Activated T-helper 9 cell treated with anti-CD3 and anti-CD28 coated beads, Interleukin-2, amount 50 U/mL, for 16 hours (primary cell): ENCODE results near the gene LMAN2L.
"Not testable (repeated sequence)": the region's sequence is repeated elsewhere in the genome, so short reads cannot be mapped to it uniquely, and the experiment has no call there.

Experiments
- DNase-seq: peaks from one replicate; pipeline ENCODE4 v3.0.0-alpha.2; 2020; ENCODE audit warnings: low read depth

LMAN2L gene

DNA sequence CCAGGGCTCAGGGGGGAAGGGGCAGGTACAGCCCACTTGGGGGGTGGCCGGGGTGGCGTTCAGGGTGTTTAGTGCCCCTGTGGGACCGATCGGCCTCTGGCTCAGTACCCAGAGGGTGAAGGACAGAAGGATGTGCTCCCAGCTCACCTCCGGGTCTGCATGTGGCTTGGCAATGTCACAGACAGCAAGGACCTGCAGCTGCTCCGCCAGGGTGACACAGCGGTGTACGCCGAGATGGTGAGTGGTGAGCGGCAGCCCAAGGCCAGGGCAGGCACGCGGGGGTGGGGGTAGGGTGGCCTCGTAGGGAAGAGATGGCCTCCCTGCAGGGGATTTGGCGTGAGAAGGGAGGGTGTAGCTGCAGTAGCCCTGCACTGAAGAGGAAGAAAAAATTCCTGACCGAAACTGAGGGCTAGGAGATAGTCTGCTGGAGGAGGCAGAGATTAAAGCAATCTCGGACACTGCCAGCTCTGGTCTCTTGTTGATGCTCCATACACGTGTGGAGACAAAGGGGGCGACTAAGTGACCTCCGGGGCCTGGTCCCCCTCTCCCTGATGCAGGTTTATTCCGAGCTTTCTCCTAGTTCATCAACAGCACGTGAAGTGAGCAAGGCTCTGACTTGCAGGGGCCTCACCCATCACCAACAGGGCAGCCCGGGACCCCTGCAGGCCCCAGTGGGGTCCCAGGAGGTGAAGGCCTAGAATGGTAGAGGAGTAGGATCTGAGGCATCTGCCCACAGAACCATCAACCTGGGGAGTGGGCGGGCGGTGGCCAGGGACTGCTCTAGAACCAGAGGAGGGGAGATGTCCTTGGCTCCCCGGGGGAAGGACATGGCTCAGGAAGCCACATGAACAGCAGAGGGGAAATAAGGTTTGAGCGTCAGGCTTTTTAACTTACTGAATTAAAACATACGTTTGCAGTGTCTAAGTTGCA is 51.9 kb downstream of the LMAN2L start:
- DNase-seq: no peak

GRCh38 chr2:96687266-96687665 is 52.6 kb downstream of the LMAN2L start:
- no peak for DNase-seq

GRCh38 chr2:96685577-96686459 is 54.0 kb downstream of the LMAN2L start:
- DNase-seq: no peak

GRCh38 chr2:96684883-96685576 is 54.8 kb downstream of the LMAN2L start:
- no peak for DNase-seq

GRCh38 chr2:96683972-96684820 is 55.7 kb downstream of the LMAN2L start:
- DNase-seq: no peak

- DNase-seq: no peak
Observed at GRCh38 chr2:96683307-96683706, 56.6 kb downstream of the LMAN2L start.

DNA sequence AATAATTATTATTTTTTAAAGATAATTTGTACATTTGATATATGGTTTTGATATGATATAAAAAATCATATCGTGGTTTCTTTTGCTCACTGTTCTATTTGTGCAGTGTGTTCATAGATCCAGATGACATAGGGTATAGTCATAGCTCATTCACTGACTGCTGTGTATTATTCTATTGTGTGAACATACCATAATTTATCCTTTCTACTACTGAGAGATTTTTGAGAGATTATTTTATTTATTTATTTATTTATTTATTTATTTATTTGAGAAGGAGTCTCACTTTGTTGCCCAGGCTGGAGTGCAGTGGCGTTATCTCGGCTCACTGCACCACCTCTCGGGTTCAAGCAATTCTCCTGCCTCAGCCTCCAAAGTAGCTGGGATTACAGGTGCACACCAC is 58.3 kb downstream of the LMAN2L start:
- DNase-seq: no peak

DNA sequence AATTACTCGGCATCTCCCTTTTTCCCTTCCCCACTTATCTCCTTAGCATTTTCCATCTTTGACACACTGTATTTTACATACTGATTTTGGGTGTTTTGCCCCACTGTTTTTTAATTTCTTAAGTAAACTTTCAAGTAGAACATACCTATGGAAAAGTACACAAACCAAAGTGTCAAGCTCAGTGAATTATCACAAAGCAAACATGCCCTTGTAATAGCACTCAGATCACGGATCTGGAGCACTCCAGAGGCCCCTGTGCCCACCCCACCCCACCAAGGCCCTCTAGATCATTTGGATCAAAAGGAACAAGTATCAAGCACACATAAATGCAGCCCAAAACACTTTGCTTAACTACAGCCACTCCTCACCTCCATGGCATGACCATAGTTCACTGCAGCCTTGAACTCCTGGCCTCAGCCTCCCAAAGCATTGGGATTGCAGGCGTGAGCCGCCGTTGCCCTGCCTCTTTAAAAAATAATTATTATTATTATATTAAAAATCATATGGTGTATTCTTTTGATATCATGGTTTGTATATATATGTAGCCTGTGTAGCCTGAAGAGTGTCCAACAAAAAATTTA is 59.2 kb downstream of the LMAN2L start:
- no peak for DNase-seq

DNA sequence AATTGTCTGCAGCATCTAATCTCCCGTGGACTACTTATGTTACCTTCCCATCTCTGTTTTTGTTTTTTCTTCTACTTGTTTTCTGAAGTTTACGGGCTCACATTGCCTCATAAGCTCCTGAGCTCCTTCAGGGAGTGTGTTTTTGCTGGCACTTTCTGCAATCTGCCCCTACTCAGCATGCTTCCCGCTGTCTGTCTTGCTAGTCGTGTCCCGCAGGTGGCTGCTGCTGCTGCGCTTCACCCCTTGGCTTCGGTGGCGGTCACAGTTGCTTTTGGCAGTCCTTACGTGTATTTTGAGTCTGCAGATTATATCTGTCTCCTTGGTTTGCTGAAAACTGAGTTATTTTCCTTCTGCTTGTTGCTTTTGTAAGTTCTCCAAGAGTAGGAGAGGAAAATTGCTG is 60.0 kb downstream of the LMAN2L start:
- no peak for DNase-seq

GRCh38 chr2:96669539-96670215 is 70.2 kb downstream of the LMAN2L start:
- DNase-seq: no peak

DNA sequence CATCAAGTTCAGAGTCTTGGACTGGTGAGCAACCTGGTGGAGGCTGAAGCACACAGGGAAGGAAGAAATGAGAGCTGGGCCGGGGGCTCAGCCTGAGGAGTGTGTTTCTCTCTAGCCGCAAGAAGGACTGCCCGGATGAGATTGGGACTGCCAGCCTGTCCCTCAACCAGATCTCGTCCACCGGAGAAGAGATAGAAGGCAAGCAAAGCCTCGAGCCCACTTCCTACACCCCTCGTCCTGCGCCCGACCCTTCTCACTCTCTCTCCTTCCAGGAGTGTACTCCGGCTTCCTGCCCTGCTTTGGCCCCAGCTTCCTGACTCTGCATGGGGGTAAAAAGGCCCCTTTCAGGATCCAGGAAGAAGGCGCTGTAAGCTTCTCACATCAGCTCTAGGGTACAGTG is 71.1 kb downstream of the LMAN2L start:
- DNase-seq: no peak

GRCh38 chr2:96665717-96666116 is 74.1 kb downstream of the LMAN2L start:
- not testable (repeated sequence) for DNase-seq

DNA sequence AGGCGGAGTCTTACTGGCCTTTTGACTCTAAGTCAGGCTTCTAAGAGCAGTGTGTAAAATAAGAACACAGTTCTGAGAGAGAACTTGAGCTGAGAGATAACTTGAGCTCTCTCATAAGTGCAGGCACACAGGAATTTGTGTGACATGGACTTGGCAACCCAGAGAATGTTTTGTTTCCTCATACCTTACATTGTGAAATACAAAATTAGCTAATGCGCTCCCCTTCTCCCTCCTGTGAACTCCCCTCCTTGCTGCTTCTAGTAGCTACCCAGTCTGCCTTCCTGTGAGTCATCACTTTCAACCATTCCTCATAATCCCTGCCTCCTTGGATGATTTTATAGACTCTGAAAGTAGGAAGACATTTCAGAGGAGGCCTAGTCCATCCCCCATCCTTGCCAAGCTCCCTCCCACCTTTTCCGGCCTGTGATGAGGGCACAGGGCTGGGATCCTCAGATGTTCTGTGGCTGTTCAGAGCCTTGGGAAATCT is 74.7 kb downstream of the LMAN2L start:
- no peak for DNase-seq

DNA sequence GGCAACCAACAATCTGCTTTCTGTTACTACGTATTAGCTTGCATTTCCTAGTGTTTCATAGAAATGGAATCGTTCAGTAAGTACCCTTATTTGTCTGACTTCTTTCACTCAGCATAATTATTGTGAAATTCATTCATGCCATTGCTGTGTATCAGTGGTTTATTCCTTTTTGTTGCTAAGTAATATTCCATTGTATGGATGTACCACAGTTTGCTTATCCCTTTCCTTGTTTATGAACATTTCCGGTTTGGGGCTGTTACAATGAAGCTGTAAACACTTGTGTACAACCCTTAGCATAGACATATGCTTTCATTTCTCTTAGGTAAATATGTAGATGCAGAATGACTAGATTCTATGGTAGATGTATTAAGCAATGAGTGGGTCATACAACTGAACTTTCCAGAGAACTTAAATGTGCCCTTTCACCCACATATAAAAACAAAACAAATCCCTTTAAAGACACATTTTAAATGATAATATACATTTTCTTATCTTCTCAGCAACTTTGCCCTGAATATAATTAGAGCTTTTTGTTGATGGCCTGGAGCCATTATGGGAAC is 75.4 kb downstream of the LMAN2L start:
- no peak for DNase-seq

GRCh38 chr2:96663829-96664228 is 76.0 kb downstream of the LMAN2L start:
- DNase-seq: no peak

GRCh38 chr2:96663177-96663576 is 76.7 kb downstream of the LMAN2L start:
- no peak for DNase-seq

DNA sequence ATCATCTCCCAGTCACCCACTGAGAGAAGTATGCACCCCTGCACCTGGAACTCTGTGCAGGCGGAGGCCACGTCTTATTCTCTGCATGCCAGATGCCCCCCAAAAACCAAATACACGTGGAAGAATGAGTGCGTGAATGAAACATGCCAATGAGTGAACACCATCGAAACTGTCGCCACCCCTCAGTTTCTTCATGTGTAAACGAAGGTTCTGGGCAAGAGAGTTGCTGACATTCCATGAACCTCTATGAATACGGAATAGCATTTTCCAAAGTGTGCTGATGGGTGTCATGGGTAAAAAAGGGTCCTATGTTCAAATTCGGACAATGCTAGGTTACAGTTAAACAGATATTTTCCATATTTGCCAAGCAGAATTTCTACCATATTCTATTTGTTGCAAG is 77.5 kb downstream of the LMAN2L start:
- no peak for DNase-seq

GRCh38 chr2:96661324-96661723 is 78.5 kb downstream of the LMAN2L start:
- DNase-seq: no peak

- DNase-seq: no peak
Observed at GRCh38 chr2:96656540-96656939, 83.3 kb downstream of the LMAN2L start.
